B cell (primary cell): ENCODE data around the gene ALPK3. TPM values are rescaled to one million over a fixed set of nuclear protein-coding genes. Genes with fewer than 3 reads are reported as not detected.
"Not testable (repeated sequence)": the region's sequence is repeated elsewhere in the genome, so short reads cannot be mapped to it uniquely, and the experiment has no call there.

Source experiments
- ATAC-seq: fragments of 200-7000 bp; cut with Tn5 transposase; one replicate; pipeline ENCODE4 v1.10.0; 2021; ENCODE audit warnings: low read depth, mild to moderate bottlenecking, moderate number of reproducible peaks, moderate library complexity
- CTCF ChIA-PET: fragments of 350-600 bp; sonication (Branson Sonifier 250); formaldehyde crosslinking; loops from one replicate; lab custom pipeline; 2021; ENCODE audit warnings: antibody characterized with exemption, inconsistent platforms; lab: Charles Lee
- POLR2A ChIA-PET: fragments of 350-600 bp; sonication (Branson Sonifier 250); formaldehyde crosslinking; loops from one replicate; lab custom pipeline; 2021; ENCODE audit warnings: antibody characterized with exemption; lab: Charles Lee
- DNase-seq: peaks from one replicate; pipeline ENCODE4 v3.0.0; 2013
- H2AFZ ChIP-seq: 2 replicates; pipeline ENCODE4 v1.6.1; 2012; ENCODE audit warnings: mild to moderate bottlenecking, low read depth, low read length; ENCODE audit not compliant: insufficient read depth, poor library complexity, severe bottlenecking
- H3K27ac ChIP-seq, 2 donors: 1 replicate in 1 of 2; 2 replicates in 1 of 2; pipeline ENCODE4 v1.5.1; 2012 to 2013; ENCODE audit warnings: low read length in 2 of 2, mild to moderate bottlenecking in 2 of 2, moderate library complexity in 1 of 2
- H3K27me3 ChIP-seq, 4 experiments: fragments of 200-600 bp in 1 of 4; sonication (generic) in 1 of 4; replicated peaks in 1 of 4; 1 replicate in 2 of 4; 2 replicates in 2 of 4; pipeline versions ENCODE4 v1.6.1 to v1.7.0; 2013 to 2016; ENCODE audit warnings: low read length in 3 of 4, mild to moderate bottlenecking in 2 of 4, mixed read lengths in 1 of 4, moderate library complexity in 1 of 4; ENCODE audit not compliant: insufficient read depth in 4 of 4, control insufficient read depth in 3 of 4; ENCODE audit errors: control extremely low read depth in 1 of 4
- H3K36me3 ChIP-seq, 2 experiments: replicated peaks in 1 of 2; 1 replicate in 1 of 2; 2 replicates in 1 of 2; pipeline versions ENCODE4 v1.6.1 to v1.7.1; 2013; ENCODE audit warnings: low read length in 1 of 2; ENCODE audit not compliant: insufficient read depth in 2 of 2, control insufficient read depth in 1 of 2; ENCODE audit errors: control extremely low read depth in 1 of 2, extremely low read depth in 1 of 2
- H3K4me1 ChIP-seq, 2 donors: fragments of 200-600 bp in 1 of 2; sonication (generic) in 1 of 2; 1 replicate in 1 of 2; 2 replicates in 1 of 2; pipeline versions ENCODE4 v1.5.1 to v1.6.1; 2013 to 2017; ENCODE audit warnings: low read length in 2 of 2; ENCODE audit not compliant: control insufficient read depth in 2 of 2, insufficient read depth in 2 of 2
- H3K4me2 ChIP-seq: replicated peaks from 2 replicates; pipeline ENCODE3; 2012; ENCODE audit warnings: mild to moderate bottlenecking, low read depth, low read length; ENCODE audit not compliant: poor library complexity, severe bottlenecking
- H3K4me3 ChIP-seq, 5 experiments: fragments of 200-600 bp in 1 of 5; sonication (generic) in 1 of 5; 1 replicate in 3 of 5; 2 replicates in 2 of 5; pipeline versions ENCODE4 v1.5.1 to v1.7.0; 2011 to 2016; ENCODE audit warnings: low read length in 4 of 5, mild to moderate bottlenecking in 4 of 5, low read depth in 2 of 5, control low read depth in 1 of 5, moderate library complexity in 1 of 5; ENCODE audit not compliant: insufficient read depth in 1 of 5; ENCODE audit errors: control extremely low read depth in 1 of 5, extremely low read depth in 1 of 5
- H3K79me2 ChIP-seq: fragments of 200-600 bp; sonication (generic); one replicate; pipeline ENCODE4 v1.6.0; 2016; ENCODE audit warnings: low read length; ENCODE audit not compliant: control insufficient read depth, insufficient read depth
- H3K9ac ChIP-seq: fragments of 200-600 bp; sonication (generic); 2 replicates; pipeline ENCODE4 v1.6.1; 2017; ENCODE audit warnings: mild to moderate bottlenecking, low read length, moderate library complexity
- H3K9me3 ChIP-seq, 3 donors: one replicate each; pipeline versions ENCODE4 v1.6.1 to v1.7.1; 2013; ENCODE audit warnings: low read length in 2 of 3; ENCODE audit not compliant: control insufficient read depth in 2 of 3, insufficient read depth in 1 of 3; ENCODE audit errors: control extremely low read depth in 1 of 3
- H4K20me1 ChIP-seq: 2 replicates; pipeline ENCODE4 v1.6.0; 2012; ENCODE audit warnings: mild to moderate bottlenecking, low read length; ENCODE audit not compliant: insufficient read depth, control insufficient read depth, poor library complexity, severe bottlenecking
- H3K27ac Mint-ChIP-seq: one replicate; pipeline ENCODE4 v1.8.0; 2021; ENCODE audit warnings: mixed read lengths
- H3K27me3 Mint-ChIP-seq: one replicate; pipeline ENCODE4 v1.8.0; 2021; ENCODE audit warnings: mixed read lengths
- H3K4me1 Mint-ChIP-seq: one replicate; pipeline ENCODE4 v1.8.0; 2021; ENCODE audit warnings: mixed read lengths
- H3K4me3 Mint-ChIP-seq: one replicate; pipeline ENCODE4 v1.8.0; 2021; ENCODE audit warnings: mixed read lengths
- H3K9me3 Mint-ChIP-seq: one replicate; pipeline ENCODE4 v1.8.0; 2022; ENCODE audit warnings: mixed read lengths; ENCODE audit not compliant: insufficient read depth
- CTCF ChIP-seq: fragments of 200-600 bp; IDR thresholded peaks from one replicate; pipeline ENCODE4 v1.8.0; 2022; ENCODE audit warnings: antibody characterized with exemption, mild to moderate bottlenecking
- EZH2 ChIP-seq: IDR thresholded peaks from 2 replicates; pipeline ENCODE4 v1.6.1; 2012; ENCODE audit warnings: borderline replicate concordance, low read depth, mild to moderate bottlenecking, moderate library complexity, low read length; ENCODE audit not compliant: insufficient read depth, poor library complexity, severe bottlenecking
- WGBS: methylation state at CpG from one replicate; pipeline ENCODE4 v1.1.5; 2013; ENCODE audit warnings: missing lambda C conversion rate; ENCODE audit not compliant: insufficient coverage; 5-methylcytosine and 5-hydroxymethylcytosine counted together
- intact Hi-C: fragments of 100-400 bp; cut with micrococcal nuclease; formaldehyde crosslinking; loops from one replicate; pipeline ENCODE4 v1.10.0; 2022
- polyA plus RNA-seq: library from polyadenylated mRNA; depleted of rRNA; stranded (reverse); fragments of >200 nt; gene quantifications from 2 replicates; pipeline ENCODE4 v1.2.3, GENCODE V29; 2012
- total RNA-seq, 2 donors: library from RNA; stranded (reverse); fragments of 120-200 nt in 1 of 2; gene quantifications; 1 replicate in 1 of 2; 2 replicates in 1 of 2; pipeline versions ENCODE4 v1.2.3 to v1.2.4, GENCODE V29; 2013 to 2022

ALPK3 gene
- total and polyA plus RNA-seq, 2 donors (not counting 1 experiment from before 2014, with no cell fraction given), result 0.07 to 0.15 TPM

- Histone ChIP-seq H3K9ac (no peak overlapping the region), H3K4me2 (no peak overlapping the region), H3K27me3 (no peaks in the 10 kb centered on the region), H2AFZ (no peak overlapping the region), H3K4me3 (no peak overlapping the region), H4K20me1 (no peaks in the 10 kb centered on the region), H3K79me2 (no peaks in the 10 kb centered on the region), H3K36me3 (no peaks in the 10 kb centered on the region), H3K4me1 (no peaks in the 10 kb centered on the region), H3K27ac (no peak overlapping the region), H3K9me3 (no peaks in the 10 kb centered on the region)
- H3K9me3 Mint-ChIP-seq, result no peaks in the 10 kb centered on the region
- intact Hi-C loops, result no loop called here
- no peak overlapping the region for H3K27ac Mint-ChIP-seq
- CTCF ChIA-PET, result no interaction called here
- ATAC-seq (no peak), DNase-seq (no peak)
- no peaks in the 10 kb centered on the region for H3K27me3 Mint-ChIP-seq
- 97% methylated on average over 3 of the region's 5 CpGs for WGBS
- no peaks in the 10 kb centered on the region for H3K4me1 Mint-ChIP-seq
- TF ChIP-seq EZH2 (no peak), CTCF (no peak)
- H3K4me3 Mint-ChIP-seq, result no peak overlapping the region
- POLR2A ChIA-PET, result no interaction called here
These were observed 58.0 kb downstream of the ALPK3 start for GRCh38 chr15:84874981-84875699.

GRCh38 chr15:84876269-84876668 is 59.1 kb downstream of the ALPK3 start:
- Histone ChIP-seq H3K9me3 (no peaks in the 10 kb centered on the region), H3K27me3 (no peaks in the 10 kb centered on the region), H3K36me3 (no peaks in the 10 kb centered on the region), H4K20me1 (no peaks in the 10 kb centered on the region), H3K4me3 (no peak overlapping the region), H3K79me2 (no peaks in the 10 kb centered on the region), H3K27ac (no peak overlapping the region), H3K4me2 (no peak overlapping the region), H3K4me1 (no peaks in the 10 kb centered on the region), H3K9ac (no peak overlapping the region), H2AFZ (no peak overlapping the region)
- intact Hi-C loops, result no loop called here
- POLR2A ChIA-PET, result interaction anchor here (0.7 kb wide), 1 partner anchor 221 kb away, joined by 3 read pairs; no protein-coding TSS in a partner anchor
- H3K9me3 Mint-ChIP-seq, result no peaks in the 10 kb centered on the region
- CTCF ChIA-PET, result interaction anchor here (0.7 to 2.9 kb wide), 4 partner anchors 252 to 305 kb away, joined by 3 to 19 read pairs (median 4); no protein-coding TSS in a partner anchor
- no peaks in the 10 kb centered on the region for H3K4me1 Mint-ChIP-seq
- H3K4me3 Mint-ChIP-seq, result no peak overlapping the region
- ATAC-seq (no peak), DNase-seq (no peak)
- no peak for TF ChIP-seq EZH2
- no peak for TF ChIP-seq CTCF
- H3K27me3 Mint-ChIP-seq, result no peaks in the 10 kb centered on the region
- no peak overlapping the region for H3K27ac Mint-ChIP-seq

- H4K20me1 ChIP-seq, H3K4me1 ChIP-seq, H2AFZ ChIP-seq, H3K27ac ChIP-seq, H3K9me3 ChIP-seq, ATAC-seq, H3K36me3 ChIP-seq, H3K4me2 ChIP-seq, H3K79me2 ChIP-seq, POLR2A ChIA-PET, DNase-seq, H3K4me3 ChIP-seq, H3K4me1 Mint-ChIP-seq, H3K27me3 Mint-ChIP-seq, H3K9me3 Mint-ChIP-seq, H3K4me3 Mint-ChIP-seq, H3K27me3 ChIP-seq, H3K9ac ChIP-seq, H3K27ac Mint-ChIP-seq: not testable (repeated sequence)
- CTCF ChIA-PET, result interaction anchor here (0.8 to 2.9 kb wide), 11 partner anchors 33 to 307 kb away, joined by 3 to 19 read pairs (median 3); partner anchors contain the start of genes NMB and WDR73
- intact Hi-C loops, result loop anchor here (1.0 kb wide), 1 partner anchor 289 kb away; no protein-coding TSS in a partner anchor
- 100% methylated on average over 1 of the region's 3 CpGs for WGBS
These were observed 60.5 kb downstream of the ALPK3 start for GRCh38 chr15:84877701-84878100.
